ENCODE results near the gene AVL9.
"Not testable (repeated sequence)": the region's sequence is repeated elsewhere in the genome, so short reads cannot be mapped to it uniquely, and the experiment has no call there.

AVL9 gene

DNA sequence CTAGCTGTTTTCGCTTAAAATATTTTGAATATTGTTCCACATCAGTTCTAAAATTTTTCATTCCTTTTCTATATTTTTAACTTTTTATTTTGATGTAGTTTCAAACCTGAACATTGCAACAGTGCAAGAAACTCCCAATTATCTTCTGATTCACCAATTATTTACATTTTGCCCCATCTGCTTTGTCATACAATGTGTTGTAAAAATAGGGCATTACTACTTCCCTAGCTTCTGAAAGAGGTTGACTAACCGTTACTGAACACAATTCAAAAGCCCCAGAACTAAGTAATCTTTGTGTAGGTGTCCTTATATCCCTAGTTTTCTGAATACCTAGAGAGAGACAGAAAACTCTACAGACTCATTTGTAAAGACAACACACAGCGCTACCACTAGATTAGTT, 86.7 kb downstream of the AVL9 start:
- H3K9me3 ChIP-seq (ENCODE audit: control insufficient read depth in 5 of 5, low read length in 5 of 5), result no peaks in the 10 kb centered on the region
- no peak overlapping the region for H3K27ac ChIP-seq (ENCODE audit: low read depth, low read length)
- H3K4me1 ChIP-seq (ENCODE audit: control insufficient read depth in 5 of 5, insufficient read depth in 5 of 5, low read length in 5 of 5), result peaks cover 2 to 14% (median 7%) of the 10 kb centered on the region in 5 donors
- H3K4me3 ChIP-seq (ENCODE audit: low read depth in 1 of 5, low read length in 5 of 5), result no peak overlapping the region
- H3K9ac ChIP-seq (ENCODE audit: low read length in 5 of 5), result no peak overlapping the region
- peaks cover 38 to 79% (median 63%) of the 10 kb centered on the region in 5 donors for H3K36me3 ChIP-seq (ENCODE audit: control insufficient read depth in 5 of 5, insufficient read depth in 5 of 5, low read length in 5 of 5)
- no peaks in the 10 kb centered on the region for H3K27me3 ChIP-seq (ENCODE audit: control insufficient read depth in 5 of 5, insufficient read depth in 4 of 5, low read length in 5 of 5)

DNA sequence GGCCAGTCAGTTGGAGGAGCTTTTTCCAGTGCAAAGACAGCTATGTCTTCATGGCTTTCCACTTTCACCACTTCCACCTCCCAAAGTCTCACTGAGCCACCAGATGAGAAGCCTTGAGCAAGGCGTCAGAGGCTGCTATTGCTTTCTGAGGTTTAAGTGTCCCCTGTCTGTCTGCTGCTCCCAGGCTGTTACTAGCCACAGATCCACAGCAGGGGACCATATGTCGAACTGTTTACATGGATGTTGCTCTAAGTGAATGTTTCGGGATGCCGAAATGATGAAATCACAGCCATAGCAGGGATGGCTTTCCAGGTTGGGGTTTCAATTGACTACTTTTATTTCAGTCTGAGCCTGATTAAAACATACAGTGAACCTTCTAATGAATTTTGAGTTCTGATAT, 88.5 kb downstream of the AVL9 start:
- no peak overlapping the region for H3K4me3 ChIP-seq (ENCODE audit: low read depth in 1 of 5, low read length in 5 of 5)
- peaks cover 3 to 31% (median 13%) of the 10 kb centered on the region in 5 donors for H3K4me1 ChIP-seq (ENCODE audit: control insufficient read depth in 5 of 5, insufficient read depth in 5 of 5, low read length in 5 of 5)
- no peak overlapping the region for H3K9ac ChIP-seq (ENCODE audit: low read length in 5 of 5)
- H3K36me3 ChIP-seq (ENCODE audit: control insufficient read depth in 5 of 5, insufficient read depth in 5 of 5, low read length in 5 of 5), result peaks cover 32 to 68% (median 56%) of the 10 kb centered on the region in 5 donors
- no peaks in the 10 kb centered on the region for H3K9me3 ChIP-seq (ENCODE audit: control insufficient read depth in 5 of 5, low read length in 5 of 5)
- H3K27me3 ChIP-seq (ENCODE audit: control insufficient read depth in 5 of 5, insufficient read depth in 4 of 5, low read length in 5 of 5), result no peaks in the 10 kb centered on the region
- no peak overlapping the region for H3K27ac ChIP-seq (ENCODE audit: low read depth, low read length)

- Histone ChIP-seq H3K9me3 (ENCODE audit: control insufficient read depth in 5 of 5, low read length in 5 of 5) (no peaks in the 10 kb centered on the region), H3K9ac (ENCODE audit: low read length in 5 of 5) (no peak overlapping the region), H3K36me3 (ENCODE audit: control insufficient read depth in 5 of 5, insufficient read depth in 5 of 5, low read length in 5 of 5) (peaks cover 22 to 59% (median 45%) of the 10 kb centered on the region in 5 donors), H3K27me3 (ENCODE audit: control insufficient read depth in 5 of 5, insufficient read depth in 4 of 5, low read length in 5 of 5) (no peaks in the 10 kb centered on the region), H3K4me1 (ENCODE audit: control insufficient read depth in 5 of 5, insufficient read depth in 5 of 5, low read length in 5 of 5) (peaks cover 3 to 35% (median 14%) of the 10 kb centered on the region in 5 donors), H3K27ac (ENCODE audit: low read depth, low read length) (peak overlapping the region; percentile 54), H3K4me3 (ENCODE audit: low read depth in 1 of 5, low read length in 5 of 5) (no peak overlapping the region)
Observed at GRCh38 chr7:32586291-32587221, 91.3 kb downstream of the AVL9 start.

DNA sequence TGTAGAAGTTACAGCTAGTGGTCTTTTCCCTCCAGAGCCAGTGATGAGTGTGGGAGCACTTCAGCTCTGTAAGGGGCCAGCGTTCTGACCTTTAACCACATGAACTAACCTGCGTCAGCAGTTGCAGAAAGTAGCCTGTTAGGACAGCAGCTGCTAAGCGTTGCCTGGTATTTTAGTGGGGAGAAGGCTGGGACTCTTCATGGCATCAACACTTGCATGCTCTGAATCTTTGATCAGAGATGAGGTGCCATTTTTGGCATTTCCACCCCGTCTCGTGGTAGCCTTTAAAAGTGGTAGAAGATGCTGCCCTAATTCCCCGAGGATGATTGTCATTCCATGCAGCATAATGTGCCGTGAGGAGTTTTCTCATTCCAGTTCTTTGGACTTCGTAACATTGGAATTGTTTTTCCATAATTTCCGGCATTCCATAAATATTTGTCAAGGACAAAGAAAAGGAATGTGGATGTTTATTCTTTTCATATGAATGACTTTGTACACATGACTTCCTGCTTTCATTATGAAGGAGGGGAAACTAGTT, 92.2 kb downstream of the AVL9 start:
- peaks cover 3 to 35% (median 14%) of the 10 kb centered on the region in 5 donors for H3K4me1 ChIP-seq (ENCODE audit: control insufficient read depth in 5 of 5, insufficient read depth in 5 of 5, low read length in 5 of 5)
- H3K36me3 ChIP-seq (ENCODE audit: control insufficient read depth in 5 of 5, insufficient read depth in 5 of 5, low read length in 5 of 5), result peaks cover 13 to 50% (median 35%) of the 10 kb centered on the region in 5 donors
- no peaks in the 10 kb centered on the region for H3K9me3 ChIP-seq (ENCODE audit: control insufficient read depth in 5 of 5, low read length in 5 of 5)
- H3K27ac ChIP-seq (ENCODE audit: low read depth, low read length), result peak overlapping the region; percentile 54
- H3K27me3 ChIP-seq (ENCODE audit: control insufficient read depth in 5 of 5, insufficient read depth in 4 of 5, low read length in 5 of 5), result no peaks in the 10 kb centered on the region
- peak overlapping the region in 1 of 5 donors; percentile 31 for H3K9ac ChIP-seq (ENCODE audit: low read length in 5 of 5)
- peak overlapping the region in 1 of 5 donors; percentile 38 for H3K4me3 ChIP-seq (ENCODE audit: low read depth in 1 of 5, low read length in 5 of 5)

DNA sequence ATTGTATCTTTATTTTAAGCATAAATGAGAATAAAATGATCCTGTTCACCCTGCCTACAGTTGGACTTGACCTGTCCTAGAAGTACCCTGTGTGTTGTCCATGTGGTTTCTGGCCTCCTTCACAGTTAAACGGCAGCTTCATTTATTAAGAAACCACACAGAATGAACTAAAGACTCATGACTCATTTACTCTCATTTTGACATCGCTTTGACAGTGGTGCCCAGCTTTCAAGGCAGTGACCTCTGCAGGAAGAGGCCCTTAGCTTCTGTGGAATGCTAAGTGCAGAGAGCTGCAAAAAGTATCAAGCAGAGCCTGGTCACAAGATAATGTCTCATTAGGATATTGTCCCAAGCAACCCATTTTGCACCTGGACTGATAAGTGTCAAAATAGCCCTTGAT, 93.4 kb downstream of the AVL9 start:
- no peaks in the 10 kb centered on the region for H3K9me3 ChIP-seq (ENCODE audit: control insufficient read depth in 5 of 5, low read length in 5 of 5)
- peaks cover 10 to 38% (median 24%) of the 10 kb centered on the region in 5 donors for H3K36me3 ChIP-seq (ENCODE audit: control insufficient read depth in 5 of 5, insufficient read depth in 5 of 5, low read length in 5 of 5)
- no peak overlapping the region for H3K4me3 ChIP-seq (ENCODE audit: low read depth in 1 of 5, low read length in 5 of 5)
- H3K27me3 ChIP-seq (ENCODE audit: control insufficient read depth in 5 of 5, insufficient read depth in 4 of 5, low read length in 5 of 5), result no peaks in the 10 kb centered on the region
- no peak overlapping the region for H3K9ac ChIP-seq (ENCODE audit: low read length in 5 of 5)
- no peak overlapping the region for H3K27ac ChIP-seq (ENCODE audit: low read depth, low read length)
- peaks cover 3 to 35% (median 14%) of the 10 kb centered on the region in 5 donors for H3K4me1 ChIP-seq (ENCODE audit: control insufficient read depth in 5 of 5, insufficient read depth in 5 of 5, low read length in 5 of 5)

DNA sequence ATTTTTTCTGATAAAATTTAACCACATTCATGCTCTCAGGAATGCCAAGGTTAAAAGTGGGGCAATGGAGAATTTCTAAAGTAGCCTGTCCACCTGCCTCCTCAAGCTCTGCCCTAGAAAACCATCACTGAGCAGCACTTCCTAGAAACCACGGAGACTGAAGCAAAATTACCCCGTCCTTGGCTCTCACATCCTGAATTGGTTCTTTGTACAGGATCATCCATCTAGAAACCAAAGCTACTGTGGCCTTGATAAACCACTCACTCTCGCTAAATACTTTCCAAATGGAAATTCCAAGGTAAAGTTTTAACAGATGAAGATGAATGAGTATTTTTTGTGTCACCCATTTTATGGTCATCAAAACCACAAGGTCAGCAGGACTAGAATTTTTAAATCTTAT, 96.6 kb downstream of the AVL9 start:
- no peak overlapping the region for H3K4me3 ChIP-seq (ENCODE audit: low read depth in 1 of 5, low read length in 5 of 5)
- H3K4me1 ChIP-seq (ENCODE audit: control insufficient read depth in 5 of 5, insufficient read depth in 5 of 5, low read length in 5 of 5), result peaks cover under 1 to 23% (median 7%) of the 10 kb centered on the region in 5 donors
- H3K36me3 ChIP-seq (ENCODE audit: control insufficient read depth in 5 of 5, insufficient read depth in 5 of 5, low read length in 5 of 5), result peaks cover 2 to 12% (median 8%) of the 10 kb centered on the region in 5 donors
- no peak overlapping the region for H3K27ac ChIP-seq (ENCODE audit: low read depth, low read length)
- H3K9ac ChIP-seq (ENCODE audit: low read length in 5 of 5), result no peak overlapping the region
- H3K9me3 ChIP-seq (ENCODE audit: control insufficient read depth in 5 of 5, low read length in 5 of 5), result no peaks in the 10 kb centered on the region
- no peaks in the 10 kb centered on the region for H3K27me3 ChIP-seq (ENCODE audit: control insufficient read depth in 5 of 5, insufficient read depth in 4 of 5, low read length in 5 of 5)

DNA sequence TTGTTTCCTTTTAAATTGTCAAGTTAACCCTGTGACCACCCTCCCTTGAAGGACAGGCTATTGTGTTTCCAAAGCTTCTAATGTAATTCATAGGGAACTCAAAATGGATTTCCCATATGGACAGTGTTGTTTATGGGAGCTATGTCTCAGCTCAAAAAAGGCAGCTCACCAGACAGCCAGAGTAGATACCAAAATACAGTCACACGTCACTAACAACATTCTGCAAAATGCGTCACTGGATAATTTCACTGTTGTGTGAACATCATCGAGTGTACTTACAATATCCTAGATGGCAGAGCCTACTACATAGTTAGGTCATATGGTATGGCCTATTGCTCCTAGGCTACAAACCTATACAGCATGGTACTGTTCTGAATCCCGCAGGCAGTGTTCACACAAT, 97.4 kb downstream of the AVL9 start:
- Histone ChIP-seq H3K4me3 (ENCODE audit: low read depth in 1 of 5, low read length in 5 of 5) (no peak overlapping the region), H3K27me3 (ENCODE audit: control insufficient read depth in 5 of 5, insufficient read depth in 4 of 5, low read length in 5 of 5) (no peaks in the 10 kb centered on the region), H3K36me3 (ENCODE audit: control insufficient read depth in 5 of 5, insufficient read depth in 5 of 5, low read length in 5 of 5) (peaks cover 2 to 12% (median 8%) of the 10 kb centered on the region in 5 donors), H3K9me3 (ENCODE audit: control insufficient read depth in 5 of 5, low read length in 5 of 5) (no peaks in the 10 kb centered on the region), H3K27ac (ENCODE audit: low read depth, low read length) (no peak overlapping the region), H3K4me1 (ENCODE audit: control insufficient read depth in 5 of 5, insufficient read depth in 5 of 5, low read length in 5 of 5) (peaks cover 0 to 15% (median 0%) of the 10 kb centered on the region in 5 donors), H3K9ac (ENCODE audit: low read length in 5 of 5) (no peak overlapping the region)

DNA sequence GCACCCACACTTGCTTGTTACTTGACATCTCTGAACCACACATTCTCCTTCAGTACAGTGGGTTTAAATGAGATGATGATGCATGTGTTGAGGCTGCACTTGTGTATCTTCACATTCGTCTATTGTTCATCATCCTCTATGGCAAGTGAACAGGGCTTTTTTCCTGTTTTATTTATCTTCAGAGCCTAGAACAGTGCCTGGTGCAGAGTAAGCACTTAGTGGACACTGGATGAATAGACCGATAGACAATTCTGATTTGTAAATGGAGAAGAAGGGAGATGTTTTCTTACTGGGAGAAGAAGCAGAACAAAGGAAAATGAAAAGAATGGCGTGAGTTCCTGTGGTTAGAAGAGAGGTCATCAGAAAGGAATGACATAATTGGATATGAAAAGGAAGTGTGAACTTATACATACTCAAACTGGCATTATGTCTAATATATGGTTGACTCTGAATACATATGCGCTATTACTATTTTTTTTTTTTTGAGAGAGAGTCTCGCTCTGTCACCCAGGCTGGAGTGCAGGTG, 99.7 kb downstream of the AVL9 start:
- Histone ChIP-seq H3K4me3 (ENCODE audit: low read depth in 1 of 5, low read length in 5 of 5) (no peak overlapping the region), H3K9ac (ENCODE audit: low read length in 5 of 5) (no peak overlapping the region), H3K27ac (ENCODE audit: low read depth, low read length) (no peak overlapping the region), H3K27me3 (ENCODE audit: control insufficient read depth in 5 of 5, insufficient read depth in 4 of 5, low read length in 5 of 5) (no peaks in the 10 kb centered on the region), H3K4me1 (ENCODE audit: control insufficient read depth in 5 of 5, insufficient read depth in 5 of 5, low read length in 5 of 5) (no peaks in the 10 kb centered on the region), H3K9me3 (ENCODE audit: control insufficient read depth in 5 of 5, low read length in 5 of 5) (no peaks in the 10 kb centered on the region), H3K36me3 (ENCODE audit: control insufficient read depth in 5 of 5, insufficient read depth in 5 of 5, low read length in 5 of 5) (peaks cover 0 to 3% (median 0%) of the 10 kb centered on the region in 5 donors)

- not testable (repeated sequence) for H3K4me1 ChIP-seq (ENCODE audit: control insufficient read depth in 5 of 5, insufficient read depth in 5 of 5, low read length in 5 of 5); H3K36me3 ChIP-seq (ENCODE audit: control insufficient read depth in 5 of 5, insufficient read depth in 5 of 5, low read length in 5 of 5); H3K27me3 ChIP-seq (ENCODE audit: control insufficient read depth in 5 of 5, insufficient read depth in 4 of 5, low read length in 5 of 5); H3K27ac ChIP-seq (ENCODE audit: low read depth, low read length); H3K9me3 ChIP-seq (ENCODE audit: control insufficient read depth in 5 of 5, low read length in 5 of 5); H3K9ac ChIP-seq (ENCODE audit: low read length in 5 of 5); H3K4me3 ChIP-seq (ENCODE audit: low read depth in 1 of 5, low read length in 5 of 5)
Observed at GRCh38 chr7:32601196-32601595, 105.9 kb downstream of the AVL9 start.

DNA sequence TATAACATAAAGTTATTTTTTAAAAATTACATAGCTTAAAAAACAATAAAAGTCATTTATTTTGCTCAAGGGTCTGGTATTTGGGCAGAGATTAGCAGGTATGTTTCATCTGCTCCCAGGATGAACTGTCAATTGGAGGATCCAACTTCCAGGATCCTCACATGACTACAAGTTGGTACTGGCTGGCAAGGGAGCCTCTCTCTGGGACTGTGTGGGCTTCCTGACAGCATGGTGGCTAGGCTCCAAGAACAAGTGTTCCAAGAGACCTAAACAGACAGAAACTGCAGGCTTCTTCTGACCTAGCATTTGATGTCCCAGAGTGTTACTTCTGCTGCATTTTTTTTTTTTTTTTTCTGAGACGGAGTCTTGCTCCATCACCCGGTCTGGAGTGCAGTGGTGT, 107.2 kb downstream of the AVL9 start:
- Histone ChIP-seq H3K27me3 (ENCODE audit: control insufficient read depth in 5 of 5, insufficient read depth in 4 of 5, low read length in 5 of 5) (no peaks in the 10 kb centered on the region), H3K36me3 (ENCODE audit: control insufficient read depth in 5 of 5, insufficient read depth in 5 of 5, low read length in 5 of 5) (no peaks in the 10 kb centered on the region), H3K9ac (ENCODE audit: low read length in 5 of 5) (no peak overlapping the region), H3K27ac (ENCODE audit: low read depth, low read length) (no peak overlapping the region), H3K4me1 (ENCODE audit: control insufficient read depth in 5 of 5, insufficient read depth in 5 of 5, low read length in 5 of 5) (no peaks in the 10 kb centered on the region), H3K4me3 (ENCODE audit: low read depth in 1 of 5, low read length in 5 of 5) (no peak overlapping the region), H3K9me3 (ENCODE audit: control insufficient read depth in 5 of 5, low read length in 5 of 5) (peaks cover 0 to 6% (median 0%) of the 10 kb centered on the region in 5 donors)

Data from subcutaneous abdominal adipose tissue (tissue), 5 donors.